GM08714 (cell line): Measurements from ENCODE around the gene SLIT1.

ENCODE experiments used
- H3K4me3 ChIP-seq: fragments of 200-500 bp; sonication (Bioruptor generic); 2 replicates; pipeline ENCODE4 v1.5.1; 2014; ENCODE audit warnings: mild to moderate bottlenecking, low read length, inconsistent platforms
- ZNF274 ChIP-seq: IDR thresholded peaks from 2 replicates; pipeline ENCODE4 v1.6.1; 2012; ENCODE audit warnings: mild to moderate bottlenecking, low read depth, low read length

Gene SLIT1

DNA sequence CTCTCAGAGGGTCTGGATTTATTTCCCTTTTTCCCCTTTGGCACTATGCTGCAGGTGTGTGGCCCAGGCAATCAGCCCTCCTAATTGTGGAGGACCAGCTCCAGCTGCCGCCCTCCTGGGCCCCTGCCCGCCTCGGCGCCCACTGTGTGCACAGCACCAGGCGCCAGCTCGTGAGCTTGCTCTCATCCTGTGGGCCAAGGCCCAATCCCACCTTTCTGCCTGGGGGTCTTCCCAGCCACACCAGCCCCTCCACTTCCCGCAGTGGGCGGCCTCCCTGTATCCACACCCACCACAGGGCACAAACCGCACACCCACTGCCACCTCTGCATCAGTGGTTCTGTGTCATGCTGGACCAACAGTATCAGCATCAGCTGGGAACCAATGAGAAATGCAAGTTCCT is 25.5 kb upstream of the SLIT1 start:
- no peak for TF ChIP-seq ZNF274
- no peak overlapping the region for H3K4me3 ChIP-seq

DNA sequence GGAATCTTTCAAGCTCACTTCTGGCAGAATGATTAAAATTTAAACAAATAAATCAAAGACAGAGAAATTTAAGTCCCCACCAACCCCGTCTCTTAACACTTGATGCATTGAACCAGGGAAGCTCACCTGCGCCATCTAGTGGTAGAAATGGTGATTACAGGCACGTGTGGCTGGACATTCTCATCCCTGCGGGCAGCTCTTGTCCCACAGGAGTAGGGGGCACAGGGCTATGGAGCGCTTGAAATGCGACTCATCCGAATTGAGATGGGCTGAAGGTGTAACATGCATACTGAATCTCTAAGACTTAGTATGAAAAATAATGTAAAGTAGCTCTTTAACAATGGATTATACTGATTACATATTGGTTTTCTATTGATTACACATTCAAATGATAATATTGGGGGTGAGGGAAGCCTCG is 24.8 kb upstream of the SLIT1 start:
- H3K4me3 ChIP-seq, result no peak overlapping the region
- TF ChIP-seq ZNF274, result no peak

DNA sequence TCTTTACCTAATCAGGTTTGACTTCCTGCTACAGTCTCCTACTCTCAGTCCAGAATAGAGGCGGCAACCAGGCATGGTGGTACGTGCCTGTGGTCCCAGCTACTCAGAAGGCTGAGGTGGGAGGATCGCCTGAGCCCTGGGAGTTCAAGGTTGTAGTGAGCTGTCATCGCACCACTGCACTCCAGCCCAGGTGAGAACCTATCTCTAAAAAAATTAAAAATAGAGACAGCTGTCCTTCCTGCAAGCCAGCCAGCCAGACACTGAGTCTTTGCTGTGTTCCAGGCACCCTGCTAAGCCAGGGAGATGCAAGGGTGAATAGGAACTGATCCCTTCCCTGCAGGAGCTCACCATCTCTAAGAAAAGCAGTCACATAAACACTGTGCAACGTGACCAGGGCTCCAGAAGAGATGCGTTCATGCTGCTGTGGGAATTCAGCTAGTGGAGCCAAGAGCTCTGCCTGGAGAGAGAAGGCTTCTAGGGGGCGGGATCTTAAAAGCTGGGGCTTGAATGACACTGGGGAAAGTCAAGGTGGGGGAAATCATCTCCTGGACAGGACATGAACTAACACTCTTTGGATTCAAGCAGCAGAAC is 22.1 kb upstream of the SLIT1 start:
- no peak overlapping the region for H3K4me3 ChIP-seq
- TF ChIP-seq ZNF274, result no peak

DNA sequence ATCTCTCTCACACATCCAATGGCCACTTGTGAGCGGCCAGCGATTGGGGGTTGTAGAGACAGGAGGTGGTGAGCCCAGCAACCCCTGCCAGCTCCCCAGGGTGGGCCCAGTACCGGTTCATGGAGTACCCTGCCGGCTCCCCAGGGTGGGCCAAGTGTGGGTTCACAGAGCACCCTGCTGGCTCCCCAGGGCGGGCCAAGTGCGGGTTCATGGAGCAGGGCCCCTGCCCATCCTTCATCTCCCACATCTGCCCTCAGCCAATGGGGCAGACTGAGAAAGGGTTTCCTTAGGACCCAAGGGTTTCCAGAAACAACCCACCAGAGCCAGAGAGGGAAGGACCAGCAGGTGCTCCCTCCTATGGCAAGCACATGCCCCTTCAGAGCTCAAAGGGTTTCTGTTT is 21.4 kb upstream of the SLIT1 start:
- H3K4me3 ChIP-seq, result no peak overlapping the region
- TF ChIP-seq ZNF274, result no peak

DNA sequence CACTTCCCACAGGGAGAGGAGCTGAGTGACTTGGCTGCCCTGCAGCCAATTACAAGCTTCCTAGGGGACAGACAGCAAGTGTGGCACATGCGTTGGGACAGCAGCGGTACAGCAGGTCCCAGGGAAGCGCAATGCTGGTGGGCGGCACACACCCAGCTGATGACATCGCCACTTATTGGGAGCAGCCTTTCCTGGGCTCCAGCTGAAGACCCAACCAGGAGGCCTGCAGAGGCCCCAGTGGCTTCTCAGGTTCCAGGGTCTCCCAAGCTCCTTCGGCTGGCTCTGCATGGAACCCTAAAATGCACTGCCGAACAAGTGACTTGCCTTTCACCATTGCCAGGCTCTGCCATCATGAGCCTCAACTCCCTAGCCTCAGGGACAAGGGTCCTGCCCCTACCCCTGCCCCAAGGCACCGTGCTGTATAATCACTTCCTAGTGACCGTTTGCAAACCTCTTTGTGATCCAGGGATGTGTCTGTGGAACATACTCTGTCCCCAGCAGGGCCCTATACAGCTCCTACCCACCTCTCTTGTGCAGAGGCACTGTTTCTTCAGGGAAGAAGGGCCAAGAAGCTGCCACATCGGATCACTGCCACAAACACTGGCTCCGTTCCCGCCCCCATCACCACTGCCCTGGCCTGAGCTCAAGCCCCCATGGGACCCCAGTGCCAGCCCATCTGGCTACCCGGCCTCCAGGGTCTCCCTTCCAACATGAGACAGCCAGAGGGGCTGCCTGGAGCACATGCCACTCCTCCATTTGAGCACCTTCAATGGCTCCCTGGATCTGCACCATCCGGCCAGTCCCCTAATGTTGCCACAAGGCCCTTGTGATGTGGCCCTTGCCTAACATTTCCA is 19.3 kb upstream of the SLIT1 start:
- no peak for TF ChIP-seq ZNF274
- H3K4me3 ChIP-seq, result no peak overlapping the region

DNA sequence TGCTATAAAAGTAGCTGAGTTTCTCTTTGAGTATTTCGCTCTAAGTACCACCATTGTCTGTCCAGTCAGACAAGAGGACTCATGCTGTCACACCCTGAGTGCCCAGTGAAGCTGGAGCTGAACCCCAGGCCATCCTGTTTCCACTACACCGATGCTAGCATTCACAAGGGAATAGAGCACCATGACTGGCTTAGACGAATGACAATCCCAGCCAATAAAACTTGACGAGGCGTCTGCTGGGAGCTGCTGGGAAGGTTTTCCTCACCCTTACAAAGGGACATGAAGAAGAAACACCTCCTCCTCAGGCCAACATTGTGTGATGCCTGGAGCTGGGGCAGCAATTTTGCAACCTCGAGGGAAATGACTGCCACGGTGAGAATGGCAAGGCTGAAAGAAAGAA is 17.5 kb upstream of the SLIT1 start:
- TF ChIP-seq ZNF274, result no peak
- H3K4me3 ChIP-seq, result no peak overlapping the region

DNA sequence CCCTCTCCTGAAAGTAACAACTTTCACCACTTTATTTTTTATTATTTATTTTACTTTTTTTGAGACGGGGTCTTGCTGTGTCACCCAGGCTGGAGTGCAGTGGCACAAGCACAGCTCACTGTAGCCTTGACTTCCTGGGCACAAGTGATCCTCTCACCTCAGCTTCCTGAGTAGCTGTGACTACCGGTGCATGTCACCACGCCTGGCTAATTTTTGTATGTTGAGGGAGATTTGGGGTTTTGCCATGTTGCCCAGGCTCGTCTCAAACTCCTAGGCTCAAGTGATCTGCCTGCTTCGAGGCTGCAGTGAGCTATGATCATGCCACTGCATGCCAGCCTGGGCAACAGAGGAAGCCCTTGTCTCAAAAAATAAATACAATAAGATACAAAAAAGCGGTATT is 14.9 kb upstream of the SLIT1 start:
- no peak overlapping the region for H3K4me3 ChIP-seq
- no peak for TF ChIP-seq ZNF274

DNA sequence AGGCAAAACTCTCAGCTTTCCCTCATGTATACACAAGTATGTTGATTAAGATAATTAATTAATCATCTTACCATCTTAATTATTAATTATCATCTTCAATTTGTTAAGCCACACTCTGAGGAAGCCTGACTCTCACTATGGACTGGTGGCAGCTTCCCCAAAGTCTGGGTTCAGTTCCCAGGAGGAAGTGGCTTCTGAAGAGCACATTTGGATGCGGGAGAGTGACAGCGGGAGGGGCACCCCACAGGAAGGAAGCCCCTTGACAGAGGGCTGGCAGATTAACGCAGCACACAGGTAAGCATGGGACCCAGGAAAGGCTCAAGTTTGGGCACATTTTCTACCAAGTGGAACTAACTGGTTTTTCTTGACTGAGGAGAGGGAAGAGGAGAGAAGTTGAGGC is 13.4 kb upstream of the SLIT1 start:
- TF ChIP-seq ZNF274, result no peak
- no peak overlapping the region for H3K4me3 ChIP-seq

DNA sequence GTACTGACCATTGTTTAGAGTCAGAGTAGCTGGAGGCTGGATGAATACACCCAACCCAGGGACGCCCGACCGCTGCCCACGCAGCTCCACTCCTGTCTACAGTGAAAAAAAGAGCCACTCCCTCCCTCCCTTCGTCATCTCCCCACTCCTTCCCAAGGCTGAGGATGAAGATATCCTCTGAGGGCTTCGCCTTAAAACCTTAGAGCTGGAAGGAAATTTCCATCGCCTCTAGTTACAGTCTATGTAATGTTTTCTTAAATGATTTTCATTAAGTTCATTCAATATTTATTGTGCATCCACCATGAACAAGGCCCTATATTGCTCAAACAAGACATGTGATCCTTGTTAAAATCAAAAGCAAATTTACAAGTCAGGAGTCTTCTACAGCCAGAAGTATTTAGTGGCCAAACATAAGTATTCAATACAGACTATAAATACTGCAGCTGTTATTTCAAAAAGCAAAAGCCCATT is 11.3 kb upstream of the SLIT1 start:
- no peak overlapping the region for H3K4me3 ChIP-seq
- TF ChIP-seq ZNF274, result no peak

DNA sequence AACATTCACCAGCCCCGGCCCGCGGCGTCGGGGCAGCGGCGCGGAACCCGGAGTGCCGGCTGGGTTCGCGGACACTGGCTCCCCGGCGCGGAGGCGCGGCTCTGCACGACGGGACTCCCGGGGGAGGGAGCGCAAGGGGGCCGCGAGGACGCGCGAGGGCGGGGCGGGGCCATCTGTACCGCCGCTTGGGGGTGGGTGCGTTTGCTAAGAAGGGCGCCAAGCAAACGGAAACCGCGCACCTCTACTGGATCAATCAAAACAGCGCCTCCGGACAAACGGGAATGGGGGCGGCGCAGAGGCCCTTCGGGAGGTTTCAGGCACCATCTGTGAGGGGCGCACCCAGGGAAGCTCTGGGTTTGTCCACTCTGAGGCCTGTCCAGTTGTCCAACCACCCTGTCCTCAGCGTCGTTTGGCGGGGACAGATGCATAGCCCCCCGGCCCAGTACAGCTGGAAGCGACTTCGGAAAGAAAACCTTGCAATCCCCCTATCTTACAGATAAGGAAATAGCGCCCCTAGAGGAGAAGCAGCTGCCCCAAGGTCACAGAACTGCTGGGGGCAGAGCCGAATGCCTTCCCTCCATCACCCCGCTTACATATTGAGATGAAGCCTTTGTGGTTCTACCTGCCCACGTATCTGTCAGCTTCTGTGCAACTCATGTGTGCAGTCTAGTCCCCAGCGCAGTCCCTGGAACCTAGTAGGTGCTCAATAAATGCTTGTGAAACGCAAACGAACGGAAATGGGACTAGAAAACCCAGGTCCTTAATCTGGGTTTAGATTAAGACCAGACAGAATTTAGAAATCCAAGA is 10.7 kb upstream of the SLIT1 start:
- no peak for TF ChIP-seq ZNF274
- H3K4me3 ChIP-seq, result peak overlapping the region; percentile 39; the same call in 1 of the 2 replicates

DNA sequence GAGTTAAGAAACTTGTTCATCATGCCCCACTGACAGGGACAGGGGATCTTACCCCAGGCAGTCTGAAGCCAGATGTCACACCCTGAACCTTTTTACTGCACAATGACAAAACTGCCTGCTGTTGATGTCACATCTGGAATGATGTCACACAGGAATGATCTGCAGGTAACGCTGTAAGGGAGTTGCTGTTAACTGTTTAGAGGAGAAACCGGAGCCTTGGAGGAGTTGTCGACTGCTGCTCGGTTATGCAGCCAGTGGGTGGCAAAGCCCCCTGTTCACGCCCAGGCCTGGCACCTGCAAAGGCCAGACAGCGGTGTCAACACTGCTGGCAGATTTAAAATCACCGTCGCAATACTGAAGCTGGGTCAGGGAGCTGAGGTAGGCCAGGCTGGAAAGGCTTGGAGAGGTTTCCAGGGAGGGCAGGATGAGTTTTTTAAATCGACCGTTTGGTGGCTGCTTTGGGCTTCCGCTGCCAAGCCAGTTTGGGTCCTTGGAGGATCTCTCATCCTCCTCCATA is 10.0 kb upstream of the SLIT1 start:
- TF ChIP-seq ZNF274, result no peak
- no peak overlapping the region; the same call in 1 of the 2 replicates for H3K4me3 ChIP-seq

DNA sequence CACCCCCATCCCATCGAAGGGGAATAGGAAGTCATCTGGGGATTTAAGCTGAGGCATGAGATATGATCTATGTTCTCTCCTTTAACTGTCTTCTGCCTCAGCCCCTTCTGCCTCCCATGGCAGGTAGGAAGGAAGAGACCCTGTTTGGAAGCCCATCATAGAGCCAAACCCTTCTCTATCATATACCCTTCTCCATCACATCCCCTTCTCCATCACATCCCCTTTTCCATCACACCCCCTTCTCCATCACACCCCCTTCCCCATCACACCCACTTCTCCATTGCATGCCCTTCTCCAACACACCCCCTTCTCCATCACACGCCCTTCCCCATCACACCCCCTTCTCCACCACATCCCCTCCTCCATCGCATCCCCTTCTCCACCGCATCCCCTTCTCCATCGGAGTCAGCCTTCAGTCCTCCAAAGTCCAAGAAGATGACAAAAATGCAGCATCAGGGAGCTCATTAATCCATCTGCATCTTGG is 7.2 kb upstream of the SLIT1 start:
- no peak for TF ChIP-seq ZNF274
- no peak overlapping the region for H3K4me3 ChIP-seq

DNA sequence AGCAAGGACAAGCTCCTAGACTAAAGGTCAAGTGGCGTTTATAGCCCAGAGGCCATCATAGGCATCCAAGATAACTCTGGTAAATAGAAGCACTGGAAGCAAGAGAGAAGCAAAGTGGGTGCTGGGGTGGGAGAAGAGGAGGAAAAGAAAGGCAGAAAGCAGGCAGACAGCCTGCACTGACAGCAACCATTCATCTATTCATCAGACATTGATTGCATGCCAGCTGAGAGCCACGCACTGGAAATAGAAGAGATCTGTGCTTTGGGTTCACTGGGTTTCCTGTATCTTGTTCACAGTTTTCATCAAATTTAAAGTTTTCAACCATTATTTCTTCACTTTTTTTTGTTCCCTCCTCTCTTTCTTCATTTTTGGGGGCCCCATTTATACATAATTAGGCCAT is 4.7 kb upstream of the SLIT1 start:
- H3K4me3 ChIP-seq, result no peak overlapping the region
- no peak for TF ChIP-seq ZNF274

DNA sequence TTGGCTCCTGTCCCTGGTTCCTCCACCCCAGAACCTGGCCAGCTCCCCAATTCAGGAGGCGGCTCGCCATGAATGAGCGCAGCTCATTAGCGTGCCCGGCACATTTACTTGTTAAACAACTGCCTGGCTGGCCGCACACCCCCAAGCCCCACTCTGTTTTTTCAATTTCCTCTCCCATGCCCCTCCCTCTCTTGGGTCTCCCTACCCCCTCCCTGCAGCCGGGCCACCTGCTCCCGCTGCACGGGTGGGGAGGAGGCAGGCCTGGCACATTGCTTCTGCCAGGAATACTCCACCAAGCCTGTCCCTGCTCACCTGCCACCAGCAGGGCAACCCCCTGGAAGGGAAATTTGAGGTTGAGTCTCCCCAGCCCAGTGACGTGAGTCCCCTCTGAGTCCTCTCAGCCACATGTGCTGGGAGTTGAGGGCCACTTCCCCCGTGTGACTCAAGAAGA is 2.5 kb upstream of the SLIT1 start:
- no peak overlapping the region for H3K4me3 ChIP-seq
- no peak for TF ChIP-seq ZNF274
